GM21825 (cell line): ENCODE measurements around the gene COG4.
"Not testable (repeated sequence)": the region's sequence is repeated elsewhere in the genome, so short reads cannot be mapped to it uniquely, and the experiment has no call there.

Experiments
- ATAC-seq: cut with Tn5 transposase; IDR thresholded peaks from one replicate; pipeline ENCODE4 v1.9.1; 2021; ENCODE audit warnings: mild to moderate bottlenecking, moderate library complexity; ENCODE audit not compliant: unreplicated experiment

COG4 gene

DNA sequence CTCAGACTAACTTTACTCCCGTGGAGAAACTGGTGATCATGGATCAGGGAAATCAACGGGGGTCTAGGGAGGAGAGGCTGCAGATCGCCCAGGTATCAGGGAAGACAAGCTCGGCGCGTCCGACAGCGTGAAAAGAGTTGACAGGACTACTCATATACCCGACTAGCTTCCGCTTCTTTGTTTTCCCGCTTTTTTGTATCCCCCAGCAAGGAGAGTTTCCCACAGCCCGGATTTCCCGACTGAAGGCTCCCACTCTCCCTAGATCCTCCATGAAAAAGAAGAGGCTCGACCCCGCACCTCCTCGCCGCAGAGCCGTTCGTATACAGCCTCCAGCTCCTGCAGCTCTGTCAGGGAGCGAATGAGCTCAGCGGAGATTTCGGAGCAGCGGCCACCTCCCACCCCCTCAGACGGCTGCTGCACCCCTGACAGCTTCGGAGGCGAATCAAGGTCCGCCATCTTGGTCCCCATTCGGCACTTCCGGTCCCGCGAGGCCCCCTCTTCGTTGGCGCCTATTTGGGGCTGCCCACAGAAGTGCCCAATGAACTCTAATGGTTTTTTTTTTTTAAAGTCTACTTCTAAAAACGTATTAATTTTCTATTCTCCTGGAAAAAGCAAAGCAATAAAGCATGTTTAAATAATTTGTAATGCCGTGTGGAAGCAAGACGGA is at the start of gene COG4:
Gene COG4, minus strand, starts transcription at position 479 of the 667 bp plus-strand sequence. Its CDS starts 11 bp downstream, at position 468.
- ATAC-seq, result peak; percentile 65

DNA sequence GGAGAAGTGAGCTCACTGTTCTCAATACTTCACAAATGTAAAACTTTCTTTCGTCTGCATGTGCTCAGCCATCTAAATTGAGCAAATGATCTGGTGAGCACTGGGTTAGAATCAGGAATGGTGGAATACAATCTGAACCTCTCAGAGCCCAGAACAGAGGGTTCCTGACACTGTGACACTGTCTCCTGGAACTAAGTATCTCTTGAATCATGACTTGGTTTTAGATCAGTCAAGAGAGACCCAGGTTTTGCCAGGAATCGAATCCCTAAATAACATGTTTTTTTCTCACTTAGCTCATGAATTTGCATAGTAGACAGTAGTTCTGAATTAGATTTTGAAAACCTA is 49.5 kb upstream of the COG4 start:
- ATAC-seq, result no peak

DNA sequence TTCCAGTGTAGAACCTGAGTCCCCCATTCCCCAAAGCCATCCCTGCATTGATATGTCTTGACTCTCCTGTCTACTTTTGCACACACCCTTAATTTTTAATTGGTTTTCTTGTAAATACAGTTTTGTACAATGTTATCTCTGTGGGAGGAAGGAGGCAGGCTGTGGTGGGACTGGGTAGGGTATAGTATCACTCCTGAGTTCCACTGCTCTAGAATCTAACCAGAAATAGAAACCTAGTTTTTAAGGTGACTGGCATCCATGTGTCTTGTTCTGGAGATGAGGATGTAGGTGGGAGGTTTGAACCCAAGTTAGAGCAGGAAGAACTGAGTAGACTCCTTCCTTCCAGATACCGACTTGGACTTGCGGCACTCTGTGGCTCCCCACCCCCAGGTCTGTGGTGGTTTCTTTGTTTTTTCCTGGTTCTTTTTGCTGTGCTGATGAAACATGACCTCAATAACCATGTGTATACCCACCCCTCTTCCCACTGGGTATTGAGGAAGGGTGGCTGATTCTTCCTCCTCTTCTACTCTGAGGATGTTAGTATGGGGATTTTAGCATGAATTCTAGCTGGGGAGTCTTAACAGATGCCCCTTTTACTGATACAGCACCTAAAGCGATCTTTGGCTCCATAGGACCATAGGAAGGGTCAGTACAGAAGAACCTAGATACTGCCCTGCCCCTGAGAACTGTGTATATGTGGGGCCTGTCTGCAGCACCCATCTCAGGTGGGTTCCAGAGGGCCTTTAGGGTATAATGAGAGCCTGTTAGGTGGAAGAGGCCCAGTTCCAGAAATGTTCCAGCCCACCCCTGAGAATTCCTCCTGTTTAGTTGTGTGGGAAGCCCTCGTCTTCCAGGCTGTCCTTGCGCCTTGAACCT is 48.9 kb upstream of the COG4 start:
- no peak for ATAC-seq

- no peak for ATAC-seq
Observed at GRCh38 chr16:70571623-70572022, 48.3 kb upstream of the COG4 start.

DNA sequence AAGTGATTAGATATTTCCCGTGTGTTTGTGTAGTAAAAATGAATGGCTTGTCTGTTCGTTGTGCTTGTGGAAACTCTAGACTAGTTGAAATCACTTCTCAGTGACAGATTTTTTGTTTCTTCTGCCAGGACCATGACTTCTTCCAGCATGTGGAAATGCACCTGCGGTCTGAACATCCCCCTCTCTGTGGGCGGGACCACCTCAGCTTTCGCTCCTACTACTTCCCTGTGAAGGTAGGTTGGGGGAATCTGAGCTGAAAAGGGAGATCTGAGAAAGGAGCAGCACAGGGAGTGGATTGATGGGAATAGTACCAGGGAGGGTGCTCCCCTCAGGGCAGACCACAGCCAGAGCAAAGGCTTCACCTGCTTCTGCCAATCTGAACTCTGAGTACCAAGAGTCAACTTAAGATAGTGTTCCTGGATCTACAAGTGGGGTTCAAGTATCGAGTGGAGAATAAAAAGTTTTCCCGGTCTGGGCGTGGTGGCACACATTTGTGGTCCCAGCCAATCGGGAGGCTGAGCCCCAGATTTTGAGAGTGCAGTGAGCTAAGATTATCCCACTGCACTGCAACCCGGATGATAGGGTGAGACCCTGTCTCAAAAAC is 47.7 kb upstream of the COG4 start:
- ATAC-seq, result no peak

DNA sequence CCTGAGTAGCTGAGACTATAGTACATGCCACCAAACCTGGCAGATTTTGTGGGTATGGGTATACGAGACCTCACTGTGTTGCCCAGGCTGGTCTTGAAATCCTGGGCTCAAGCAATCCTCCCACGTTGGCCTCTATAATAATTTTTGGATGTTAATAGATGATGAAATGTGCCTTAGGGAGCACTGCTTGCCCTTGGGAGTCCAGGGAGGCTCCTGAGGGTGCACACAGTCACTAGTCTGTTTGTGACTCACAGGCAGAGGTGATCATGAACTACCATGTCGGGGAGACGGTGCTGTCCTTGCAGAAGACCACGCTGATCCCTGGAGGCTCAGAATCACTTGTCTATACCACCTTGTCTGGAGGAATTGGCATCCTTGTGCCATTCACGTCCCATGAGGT is 46.4 kb upstream of the COG4 start:
- ATAC-seq, result no peak

DNA sequence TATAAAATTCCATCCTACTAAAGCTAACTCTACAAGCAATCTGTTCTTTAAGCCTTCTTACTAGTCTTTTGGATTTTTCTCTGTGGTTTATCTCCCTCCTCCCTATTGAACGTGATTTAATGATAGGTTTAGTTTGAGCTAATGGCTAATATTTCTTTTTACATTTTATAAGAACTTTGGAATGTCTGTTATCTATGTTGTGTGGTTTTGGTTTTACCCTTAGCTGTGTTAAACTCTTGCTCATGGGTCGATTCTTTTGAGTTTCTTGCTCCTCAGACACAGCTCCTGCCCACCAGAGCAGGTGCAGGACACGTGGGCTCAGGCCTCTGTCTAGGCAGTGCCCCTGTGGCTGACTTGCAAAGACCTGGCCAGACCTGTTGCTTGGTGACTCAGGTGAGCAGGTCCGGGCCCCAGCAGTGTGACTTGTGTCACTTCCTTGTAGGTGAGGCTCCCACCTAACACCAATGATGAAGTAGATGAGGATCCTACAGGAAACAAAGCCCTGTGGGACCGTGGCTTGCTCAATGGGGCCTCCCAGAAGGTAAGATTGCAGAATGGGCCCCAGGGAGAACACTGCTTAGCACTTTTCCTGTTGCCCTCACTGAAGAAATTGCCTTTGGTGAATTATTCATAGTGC is 45.4 kb upstream of the COG4 start:
- no peak for ATAC-seq

GRCh38 chr16:70565053-70565452 is 41.7 kb upstream of the COG4 start:
- ATAC-seq, result no peak

DNA sequence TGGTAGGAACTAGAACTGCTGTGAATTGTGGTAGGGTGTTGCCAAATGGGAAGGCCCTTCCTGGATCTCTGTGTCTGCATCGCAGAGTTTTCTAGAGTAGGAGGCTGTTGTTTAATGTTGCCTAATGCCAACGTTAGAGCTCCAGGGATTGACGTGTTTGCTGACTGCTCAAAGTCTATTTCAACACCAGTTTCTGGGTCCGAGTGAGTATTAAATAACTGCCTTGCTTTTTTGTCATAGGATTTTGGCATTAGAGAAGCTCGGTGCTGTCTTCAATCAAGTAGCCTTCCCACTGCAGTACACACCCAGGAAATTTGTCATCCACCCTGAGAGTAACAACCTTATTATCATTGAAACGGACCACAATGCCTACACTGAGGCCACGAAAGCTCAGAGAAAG is 40.3 kb upstream of the COG4 start:
- no peak for ATAC-seq

- no peak for ATAC-seq
Observed at GRCh38 chr16:70561623-70562022, 38.3 kb upstream of the COG4 start.

- ATAC-seq, result no peak
Observed at GRCh38 chr16:70556063-70556462, 32.7 kb upstream of the COG4 start.

DNA sequence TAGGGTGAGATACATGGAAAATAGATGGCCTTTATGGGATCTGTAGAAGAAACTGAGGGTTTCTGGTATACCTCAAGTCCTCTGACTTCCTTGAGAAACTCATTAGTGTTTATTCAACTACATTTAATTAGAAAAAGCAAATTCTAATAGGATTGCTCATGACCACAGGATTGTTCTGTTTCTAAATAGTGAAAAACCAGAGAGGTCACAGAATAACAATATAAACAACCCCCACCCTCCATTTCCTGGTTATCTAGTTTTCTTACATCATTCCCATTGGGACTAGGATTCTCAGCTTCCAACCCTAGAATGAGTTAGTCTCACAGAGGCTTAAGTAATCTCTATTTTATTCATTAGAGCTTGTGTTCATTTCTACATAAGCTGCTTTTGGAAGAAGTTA is 30.3 kb upstream of the COG4 start:
- no peak for ATAC-seq

- ATAC-seq, result no peak
Observed at GRCh38 chr16:70552675-70553074, 29.3 kb upstream of the COG4 start.

DNA sequence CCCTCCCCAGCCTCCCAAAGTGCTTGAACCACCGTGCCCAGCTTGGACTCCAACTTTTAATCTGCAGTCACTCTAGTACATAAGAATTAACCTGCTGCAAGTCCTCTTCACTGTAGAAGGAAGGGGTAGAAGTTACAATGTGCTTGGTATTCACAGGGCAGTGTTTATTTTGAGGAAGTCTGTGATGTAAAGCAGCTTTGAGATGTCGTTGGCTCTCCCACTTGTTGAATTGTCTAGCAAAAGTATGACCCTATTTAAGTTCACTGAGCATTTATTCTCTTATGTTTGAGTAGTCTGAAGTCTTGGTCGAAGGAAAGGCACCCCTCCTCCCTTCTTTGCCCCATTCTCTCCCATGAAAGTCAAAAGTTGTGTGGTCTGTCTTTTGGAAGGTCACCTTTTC is 28.4 kb upstream of the COG4 start:
- no peak for ATAC-seq

DNA sequence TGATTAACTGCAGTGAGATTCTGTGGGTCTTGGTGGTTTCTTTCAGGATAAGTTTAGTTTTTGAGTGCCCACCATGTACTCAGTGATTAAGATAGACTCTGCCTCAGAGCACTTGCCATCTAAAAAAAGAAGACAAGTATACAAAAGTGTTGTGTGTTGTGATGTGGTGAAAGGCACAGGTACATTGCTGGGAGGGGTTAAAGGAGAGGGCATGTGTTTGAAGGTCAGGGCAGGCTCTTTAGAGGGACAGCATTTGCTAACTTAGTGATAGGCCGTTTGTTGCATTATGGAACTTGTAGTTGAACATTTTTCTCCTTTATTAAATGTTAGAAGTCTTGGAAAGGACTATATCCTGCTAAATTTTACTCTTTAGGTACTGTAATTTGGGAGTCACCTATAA is 26.7 kb upstream of the COG4 start:
- no peak for ATAC-seq

GRCh38 chr16:70548936-70549335 is 25.6 kb upstream of the COG4 start:
- no peak for ATAC-seq

DNA sequence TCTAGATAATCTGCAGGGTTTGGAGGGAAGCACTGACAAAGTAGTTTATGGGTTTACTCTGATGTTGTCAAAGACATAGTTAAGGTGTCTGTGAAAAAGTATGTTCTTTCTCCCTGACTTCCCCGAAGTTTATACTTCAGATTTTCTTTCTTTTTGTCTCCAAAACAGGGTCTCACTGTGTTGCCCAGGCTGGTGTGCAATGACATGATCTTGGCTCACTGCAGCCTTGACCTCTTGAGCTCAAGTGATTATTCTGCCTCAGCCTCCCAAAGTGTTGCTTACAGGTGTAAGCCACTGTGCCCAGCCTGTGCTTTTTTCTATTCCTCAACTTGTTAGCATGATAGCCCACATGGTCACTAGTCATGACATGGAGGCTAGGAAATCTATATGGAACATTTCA is 21.2 kb upstream of the COG4 start:
- ATAC-seq, result no peak

GRCh38 chr16:70540994-70541393 is 17.6 kb upstream of the COG4 start:
- ATAC-seq, result no peak

DNA sequence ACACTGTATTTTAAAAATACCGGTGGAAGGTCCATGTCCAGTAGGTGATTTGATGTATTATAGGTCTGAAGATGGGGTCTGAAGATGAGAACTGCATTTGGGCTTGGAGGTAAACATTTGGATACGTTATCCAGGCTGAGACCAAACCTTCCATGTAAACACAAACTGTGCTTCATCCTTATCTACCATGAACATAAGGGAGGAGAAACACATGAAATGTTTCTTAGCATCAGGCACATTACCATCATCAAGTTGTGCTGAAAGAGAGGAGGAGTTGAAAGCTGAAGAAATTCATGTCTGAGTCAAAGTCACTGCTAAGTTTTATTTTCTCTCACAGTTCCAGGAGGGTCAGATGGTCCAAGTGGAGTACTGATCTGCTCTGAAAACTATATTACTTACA is 11.6 kb upstream of the COG4 start:
- no peak for ATAC-seq

- not testable (repeated sequence) for ATAC-seq
Observed at GRCh38 chr16:70529954-70530353, 6.6 kb upstream of the COG4 start.

- no peak for ATAC-seq
Observed at GRCh38 chr16:70529051-70529777, 5.9 kb upstream of the COG4 start.
